B cell (primary cell): Measurements from ENCODE around the gene HPS5. TPM values are rescaled to one million over a fixed set of nuclear protein-coding genes. Genes with fewer than 3 reads are reported as not detected.

ENCODE experiments used
- ATAC-seq: fragments of 200-7000 bp; cut with Tn5 transposase; one replicate; pipeline ENCODE4 v1.10.0; 2021; ENCODE audit warnings: low read depth, mild to moderate bottlenecking, moderate number of reproducible peaks, moderate library complexity
- CTCF ChIA-PET: fragments of 350-600 bp; sonication (Branson Sonifier 250); formaldehyde crosslinking; loops from one replicate; lab custom pipeline; 2021; ENCODE audit warnings: antibody characterized with exemption, inconsistent platforms; lab: Charles Lee
- POLR2A ChIA-PET: fragments of 350-600 bp; sonication (Branson Sonifier 250); formaldehyde crosslinking; loops from one replicate; lab custom pipeline; 2021; ENCODE audit warnings: antibody characterized with exemption; lab: Charles Lee
- DNase-seq: peaks from one replicate; pipeline ENCODE4 v3.0.0; 2013
- H2AFZ ChIP-seq: 2 replicates; pipeline ENCODE4 v1.6.1; 2012; ENCODE audit warnings: mild to moderate bottlenecking, low read depth, low read length; ENCODE audit not compliant: insufficient read depth, poor library complexity, severe bottlenecking
- H3K27ac ChIP-seq, 2 donors: 1 replicate in 1 of 2; 2 replicates in 1 of 2; pipeline ENCODE4 v1.5.1; 2012 to 2013; ENCODE audit warnings: low read length in 2 of 2, mild to moderate bottlenecking in 2 of 2, moderate library complexity in 1 of 2
- H3K27me3 ChIP-seq, 4 experiments: fragments of 200-600 bp in 1 of 4; sonication (generic) in 1 of 4; replicated peaks in 1 of 4; 1 replicate in 2 of 4; 2 replicates in 2 of 4; pipeline versions ENCODE4 v1.6.1 to v1.7.0; 2013 to 2016; ENCODE audit warnings: low read length in 3 of 4, mild to moderate bottlenecking in 2 of 4, mixed read lengths in 1 of 4, moderate library complexity in 1 of 4; ENCODE audit not compliant: insufficient read depth in 4 of 4, control insufficient read depth in 3 of 4; ENCODE audit errors: control extremely low read depth in 1 of 4
- H3K36me3 ChIP-seq, 2 experiments: replicated peaks in 1 of 2; 1 replicate in 1 of 2; 2 replicates in 1 of 2; pipeline versions ENCODE4 v1.6.1 to v1.7.1; 2013; ENCODE audit warnings: low read length in 1 of 2; ENCODE audit not compliant: insufficient read depth in 2 of 2, control insufficient read depth in 1 of 2; ENCODE audit errors: control extremely low read depth in 1 of 2, extremely low read depth in 1 of 2
- H3K4me1 ChIP-seq, 2 donors: fragments of 200-600 bp in 1 of 2; sonication (generic) in 1 of 2; 1 replicate in 1 of 2; 2 replicates in 1 of 2; pipeline versions ENCODE4 v1.5.1 to v1.6.1; 2013 to 2017; ENCODE audit warnings: low read length in 2 of 2; ENCODE audit not compliant: control insufficient read depth in 2 of 2, insufficient read depth in 2 of 2
- H3K4me2 ChIP-seq: replicated peaks from 2 replicates; pipeline ENCODE3; 2012; ENCODE audit warnings: mild to moderate bottlenecking, low read depth, low read length; ENCODE audit not compliant: poor library complexity, severe bottlenecking
- H3K4me3 ChIP-seq, 5 experiments: fragments of 200-600 bp in 1 of 5; sonication (generic) in 1 of 5; 1 replicate in 3 of 5; 2 replicates in 2 of 5; pipeline versions ENCODE4 v1.5.1 to v1.7.0; 2011 to 2016; ENCODE audit warnings: low read length in 4 of 5, mild to moderate bottlenecking in 4 of 5, low read depth in 2 of 5, control low read depth in 1 of 5, moderate library complexity in 1 of 5; ENCODE audit not compliant: insufficient read depth in 1 of 5; ENCODE audit errors: control extremely low read depth in 1 of 5, extremely low read depth in 1 of 5
- H3K79me2 ChIP-seq: fragments of 200-600 bp; sonication (generic); one replicate; pipeline ENCODE4 v1.6.0; 2016; ENCODE audit warnings: low read length; ENCODE audit not compliant: control insufficient read depth, insufficient read depth
- H3K9ac ChIP-seq: fragments of 200-600 bp; sonication (generic); 2 replicates; pipeline ENCODE4 v1.6.1; 2017; ENCODE audit warnings: mild to moderate bottlenecking, low read length, moderate library complexity
- H3K9me3 ChIP-seq, 3 donors: one replicate each; pipeline versions ENCODE4 v1.6.1 to v1.7.1; 2013; ENCODE audit warnings: low read length in 2 of 3; ENCODE audit not compliant: control insufficient read depth in 2 of 3, insufficient read depth in 1 of 3; ENCODE audit errors: control extremely low read depth in 1 of 3
- H4K20me1 ChIP-seq: 2 replicates; pipeline ENCODE4 v1.6.0; 2012; ENCODE audit warnings: mild to moderate bottlenecking, low read length; ENCODE audit not compliant: insufficient read depth, control insufficient read depth, poor library complexity, severe bottlenecking
- H3K27ac Mint-ChIP-seq: one replicate; pipeline ENCODE4 v1.8.0; 2021; ENCODE audit warnings: mixed read lengths
- H3K27me3 Mint-ChIP-seq: one replicate; pipeline ENCODE4 v1.8.0; 2021; ENCODE audit warnings: mixed read lengths
- H3K4me1 Mint-ChIP-seq: one replicate; pipeline ENCODE4 v1.8.0; 2021; ENCODE audit warnings: mixed read lengths
- H3K4me3 Mint-ChIP-seq: one replicate; pipeline ENCODE4 v1.8.0; 2021; ENCODE audit warnings: mixed read lengths
- H3K9me3 Mint-ChIP-seq: one replicate; pipeline ENCODE4 v1.8.0; 2022; ENCODE audit warnings: mixed read lengths; ENCODE audit not compliant: insufficient read depth
- EZH2 ChIP-seq: IDR thresholded peaks from 2 replicates; pipeline ENCODE4 v1.6.1; 2012; ENCODE audit warnings: borderline replicate concordance, low read depth, mild to moderate bottlenecking, moderate library complexity, low read length; ENCODE audit not compliant: insufficient read depth, poor library complexity, severe bottlenecking
- WGBS: methylation state at CpG from one replicate; pipeline ENCODE4 v1.1.5; 2013; ENCODE audit warnings: missing lambda C conversion rate; ENCODE audit not compliant: insufficient coverage; 5-methylcytosine and 5-hydroxymethylcytosine counted together
- intact Hi-C: fragments of 100-400 bp; cut with micrococcal nuclease; formaldehyde crosslinking; loops from one replicate; pipeline ENCODE4 v1.10.0; 2022
- polyA plus RNA-seq: library from polyadenylated mRNA; depleted of rRNA; stranded (reverse); fragments of >200 nt; gene quantifications from 2 replicates; pipeline ENCODE4 v1.2.3, GENCODE V29; 2012
- total RNA-seq, 2 donors: library from RNA; stranded (reverse); fragments of 120-200 nt in 1 of 2; gene quantifications; 1 replicate in 1 of 2; 2 replicates in 1 of 2; pipeline versions ENCODE4 v1.2.3 to v1.2.4, GENCODE V29; 2013 to 2022
- TF ChIP-seq, protein P1 (sequence below): fragments of 200-600 bp; IDR thresholded peaks from one replicate; pipeline ENCODE4 v1.8.0; 2022; ENCODE audit warnings: antibody characterized with exemption, mild to moderate bottlenecking

HPS5 gene
- total and polyA plus RNA-seq, 2 donors (not counting 1 experiment from before 2014, with no cell fraction given), result 15.2 to 31.3 TPM

GRCh38 chr11:18366286-18366685 is 44.3 kb upstream of the HPS5 start:
- Mint-ChIP-seq H3K27me3 (no peaks in the 10 kb centered on the region), H3K27ac (no peak overlapping the region), H3K9me3 (no peaks in the 10 kb centered on the region), H3K4me3 (no peak overlapping the region), H3K4me1 (no peaks in the 10 kb centered on the region)
- Histone ChIP-seq H3K36me3 (peaks cover 10 to 52% of the 10 kb centered on the region in 2 experiments), H2AFZ (no peak overlapping the region), H3K27me3 (no peaks in the 10 kb centered on the region), H4K20me1 (no peaks in the 10 kb centered on the region), H3K79me2 (no peaks in the 10 kb centered on the region), H3K4me3 (no peak overlapping the region), H3K4me1 (no peaks in the 10 kb centered on the region), H3K9me3 (no peaks in the 10 kb centered on the region), H3K9ac (no peak overlapping the region), H3K27ac (no peak overlapping the region), H3K4me2 (no peak overlapping the region)
- TF ChIP-seq, protein P1, sequence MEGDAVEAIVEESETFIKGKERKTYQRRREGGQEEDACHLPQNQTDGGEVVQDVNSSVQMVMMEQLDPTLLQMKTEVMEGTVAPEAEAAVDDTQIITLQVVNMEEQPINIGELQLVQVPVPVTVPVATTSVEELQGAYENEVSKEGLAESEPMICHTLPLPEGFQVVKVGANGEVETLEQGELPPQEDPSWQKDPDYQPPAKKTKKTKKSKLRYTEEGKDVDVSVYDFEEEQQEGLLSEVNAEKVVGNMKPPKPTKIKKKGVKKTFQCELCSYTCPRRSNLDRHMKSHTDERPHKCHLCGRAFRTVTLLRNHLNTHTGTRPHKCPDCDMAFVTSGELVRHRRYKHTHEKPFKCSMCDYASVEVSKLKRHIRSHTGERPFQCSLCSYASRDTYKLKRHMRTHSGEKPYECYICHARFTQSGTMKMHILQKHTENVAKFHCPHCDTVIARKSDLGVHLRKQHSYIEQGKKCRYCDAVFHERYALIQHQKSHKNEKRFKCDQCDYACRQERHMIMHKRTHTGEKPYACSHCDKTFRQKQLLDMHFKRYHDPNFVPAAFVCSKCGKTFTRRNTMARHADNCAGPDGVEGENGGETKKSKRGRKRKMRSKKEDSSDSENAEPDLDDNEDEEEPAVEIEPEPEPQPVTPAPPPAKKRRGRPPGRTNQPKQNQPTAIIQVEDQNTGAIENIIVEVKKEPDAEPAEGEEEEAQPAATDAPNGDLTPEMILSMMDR, result no peak
- no peak for TF ChIP-seq EZH2
- CTCF ChIA-PET, result interaction anchor here (1.5 kb wide), 1 partner anchor 122 kb away, joined by 5 read pairs; no protein-coding TSS in a partner anchor
- DNase-seq (no peak), ATAC-seq (no peak)
- intact Hi-C loops, result no loop called here
- 20% methylated on average over 4 of the region's 4 CpGs for WGBS
- POLR2A ChIA-PET, result no interaction called here

DNA sequence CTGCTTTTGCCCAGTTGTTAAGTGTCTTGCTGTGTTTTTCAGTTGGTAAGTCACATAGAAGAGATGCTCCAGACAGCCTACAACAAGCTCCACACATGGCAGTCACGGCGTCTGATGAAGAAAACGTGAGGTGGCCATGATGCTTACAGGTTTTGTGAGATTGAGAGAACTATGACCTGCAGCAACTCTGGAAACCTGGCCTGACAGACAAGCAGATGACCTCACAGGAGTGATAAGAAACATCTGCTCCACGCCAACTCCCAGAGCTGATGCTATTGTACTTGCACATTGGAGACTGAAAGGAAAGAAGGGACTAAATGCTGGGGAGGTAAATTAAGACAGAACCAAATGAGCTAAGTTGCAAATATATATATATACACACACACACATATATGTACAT is 43.8 kb upstream of the HPS5 start:
- 97% methylated on average over 3 of the region's 4 CpGs for WGBS
- no peaks in the 10 kb centered on the region for H3K9me3 ChIP-seq
- Mint-ChIP-seq H3K9me3 (no peaks in the 10 kb centered on the region), H3K27ac (no peak overlapping the region), H3K27me3 (no peaks in the 10 kb centered on the region), H3K4me3 (no peak overlapping the region), H3K4me1 (no peaks in the 10 kb centered on the region)
- no peaks in the 10 kb centered on the region for H3K4me1 ChIP-seq
- no peak overlapping the region for H3K4me3 ChIP-seq
- DNase-seq (no peak), ATAC-seq (no peak)
- H3K4me2 ChIP-seq, result no peak overlapping the region
- peaks cover 12 to 55% of the 10 kb centered on the region in 2 experiments for H3K36me3 ChIP-seq
- POLR2A ChIA-PET, result no interaction called here
- H2AFZ ChIP-seq, result no peak overlapping the region
- no peaks in the 10 kb centered on the region for H3K79me2 ChIP-seq
- H3K9ac ChIP-seq, result no peak overlapping the region
- no peaks in the 10 kb centered on the region for H3K27me3 ChIP-seq
- H4K20me1 ChIP-seq, result no peaks in the 10 kb centered on the region
- intact Hi-C loops, result no loop called here
- TF ChIP-seq, protein P1, result no peak
- no peak for TF ChIP-seq EZH2
- H3K27ac ChIP-seq, result no peak overlapping the region
- CTCF ChIA-PET, result interaction anchor here (1.5 kb wide), 1 partner anchor 122 kb away, joined by 5 read pairs; no protein-coding TSS in a partner anchor
